ENCODE measurements around the gene RPP25L. TPM values are rescaled to one million over a fixed set of nuclear protein-coding genes. Genes with fewer than 3 reads are reported as not detected.

The RPP25L gene
- total RNA-seq, 1 experiment from 2014 or later = 17.2 TPM

DNA sequence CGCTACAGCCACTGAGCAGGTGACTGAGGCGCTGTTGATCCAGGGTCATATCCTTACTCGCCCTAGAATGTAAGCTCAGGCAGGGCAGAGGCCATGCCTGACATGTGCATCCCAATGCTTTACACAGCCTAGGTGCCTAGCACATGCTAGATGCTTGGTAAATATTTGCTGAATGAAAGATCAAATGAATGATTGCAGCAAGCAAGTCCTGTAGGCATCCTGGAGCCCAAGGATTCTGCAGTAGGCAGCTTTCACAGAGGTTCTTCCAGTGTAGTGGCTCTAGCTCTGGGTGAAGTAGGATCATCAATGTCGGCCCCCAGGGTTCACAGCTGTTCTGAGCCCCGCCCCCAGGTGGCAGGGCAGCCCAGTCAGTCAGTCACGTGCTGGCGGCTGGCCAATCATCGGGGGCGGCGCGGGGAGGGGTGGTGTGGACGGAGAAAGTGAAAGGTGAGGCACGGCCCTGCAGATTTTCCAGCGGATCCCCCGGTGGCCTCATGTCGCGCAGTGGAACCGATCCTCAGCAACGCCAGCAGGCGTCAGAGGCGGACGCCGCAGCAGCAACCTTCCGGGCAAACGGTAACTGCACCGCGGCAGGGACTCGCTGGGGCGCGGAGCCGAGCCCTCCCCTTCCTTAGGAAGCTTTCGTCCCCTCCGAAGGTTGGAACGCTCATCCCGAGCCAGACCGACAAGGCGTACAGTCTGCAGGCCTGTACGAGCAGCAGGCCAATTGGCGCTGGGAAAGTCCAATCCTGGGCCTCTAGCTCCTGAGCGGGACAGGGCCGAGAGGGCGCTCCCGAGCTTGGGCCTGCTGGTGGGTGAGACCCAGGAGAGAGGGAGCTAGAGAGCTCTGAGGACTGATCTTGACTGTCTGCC, 34.5 kb upstream of the RPP25L start, which contains the start of gene GALT:
TSS of gene GALT (plus strand) at position 465 of the 873 bp plus-strand sequence. CDS start at position 495, 30 bp downstream.
- Histone ChIP-seq H2BK12ac (ENCODE audit: insufficient read length, low read depth, low read length) (no peak within 1 kb of the TSS), H3K27ac (ENCODE audit: insufficient read length, low read depth, low read length) (no peak within 1 kb of the TSS), H4K20me1 (ENCODE audit: control insufficient read depth, insufficient read depth, insufficient read length) (no peaks in the 10 kb centered on the region), H3K4me1 (ENCODE audit: insufficient read depth, low read length) (peaks cover 10% of the 10 kb centered on the region; the same call in 1 of the 2 replicates), H3K4ac (ENCODE audit: low read depth, low read length) (no peak within 1 kb of the TSS), H3T11ph (ENCODE audit: low read length) (no peak within 1 kb of the TSS), H2BK15ac (ENCODE audit: low read depth, low read length) (no peak within 1 kb of the TSS), H4K8ac (replicated peaks; ENCODE audit: insufficient read length, low read depth, low read length) (no peak within 1 kb of the TSS), H3K79me2 (ENCODE audit: insufficient read depth, low read length) (peaks cover 2% of the 10 kb centered on the region; the same call in 1 of the 2 replicates), H3K18ac (ENCODE audit: insufficient read length, low read depth, low read length) (peak within 1 kb of the TSS; percentile 31), H4K5ac (ENCODE audit: insufficient read length, low read depth, low read length) (no peak within 1 kb of the TSS), H2BK5ac (ENCODE audit: insufficient read length, low read length) (no peak within 1 kb of the TSS), H4K91ac (ENCODE audit: insufficient read length, low read depth, low read length) (no peak within 1 kb of the TSS), H3K9me3 (ENCODE audit: control insufficient read depth, low read depth, low read length) (no peaks in the 10 kb centered on the region), H3K79me1 (ENCODE audit: insufficient read depth, low read depth, low read length, poor library complexity, severe bottlenecking) (no peaks in the 10 kb centered on the region), H2AK5ac (ENCODE audit: insufficient read length, low read length) (no peak within 1 kb of the TSS), H3K14ac (ENCODE audit: insufficient read depth, low read length) (peak within 1 kb of the TSS; percentile 41), H3K27me3 (ENCODE audit: insufficient read depth, low read length) (no peaks in the 10 kb centered on the region), H3K4me2 (ENCODE audit: insufficient read depth, insufficient read length, low read length) (peak within 1 kb of the TSS; percentile 94), H2BK20ac (ENCODE audit: low read depth, low read length, poor library complexity, severe bottlenecking) (no peak within 1 kb of the TSS), H3K23me2 (ENCODE audit: insufficient read length, low read depth, low read length, poor library complexity, severe bottlenecking) (peaks cover 9% of the 10 kb centered on the region), H3K56ac (ENCODE audit: insufficient read length, low read depth, low read length) (no peak within 1 kb of the TSS), H3K9ac (ENCODE audit: extremely low read depth, insufficient read length, low read length) (peak within 1 kb of the TSS; percentile 28), H2BK120ac (ENCODE audit: low read depth, low read length, poor library complexity, severe bottlenecking) (no peak within 1 kb of the TSS), H2AFZ (ENCODE audit: low read length) (no peak within 1 kb of the TSS), H3K23ac (ENCODE audit: insufficient read length, low read depth, low read length) (no peak within 1 kb of the TSS)
- Mint-ChIP-seq H3K9me3 (no peaks in the 10 kb centered on the region), H3K36me3 (ENCODE audit: insufficient read depth in 1 of 3, low read depth in 3 of 3) (peaks cover 17 to 28% (median 24%) of the 10 kb centered on the region in 3 experiments; a peak in 6 of 7 replicates), H3K4me1 (peaks cover 31 to 38% of the 10 kb centered on the region in 2 experiments), H3K27ac (peak within 1 kb of the TSS; percentile 11 to 94 (median 66); a peak in 4 of 7 replicates), H3K4me3 (peak within 1 kb of the TSS; percentile 85 to 93), H3K27me3 (ENCODE audit: low read depth) (no peaks in the 10 kb centered on the region; the same call in 1 of the 2 replicates)
- WGBS (ENCODE audit: extremely low coverage, insufficient read length, low lambda C conversion rate) = no CpG with 5 or more reads among the region's 43 CpGs
- TF ChIP-seq, protein P1, sequence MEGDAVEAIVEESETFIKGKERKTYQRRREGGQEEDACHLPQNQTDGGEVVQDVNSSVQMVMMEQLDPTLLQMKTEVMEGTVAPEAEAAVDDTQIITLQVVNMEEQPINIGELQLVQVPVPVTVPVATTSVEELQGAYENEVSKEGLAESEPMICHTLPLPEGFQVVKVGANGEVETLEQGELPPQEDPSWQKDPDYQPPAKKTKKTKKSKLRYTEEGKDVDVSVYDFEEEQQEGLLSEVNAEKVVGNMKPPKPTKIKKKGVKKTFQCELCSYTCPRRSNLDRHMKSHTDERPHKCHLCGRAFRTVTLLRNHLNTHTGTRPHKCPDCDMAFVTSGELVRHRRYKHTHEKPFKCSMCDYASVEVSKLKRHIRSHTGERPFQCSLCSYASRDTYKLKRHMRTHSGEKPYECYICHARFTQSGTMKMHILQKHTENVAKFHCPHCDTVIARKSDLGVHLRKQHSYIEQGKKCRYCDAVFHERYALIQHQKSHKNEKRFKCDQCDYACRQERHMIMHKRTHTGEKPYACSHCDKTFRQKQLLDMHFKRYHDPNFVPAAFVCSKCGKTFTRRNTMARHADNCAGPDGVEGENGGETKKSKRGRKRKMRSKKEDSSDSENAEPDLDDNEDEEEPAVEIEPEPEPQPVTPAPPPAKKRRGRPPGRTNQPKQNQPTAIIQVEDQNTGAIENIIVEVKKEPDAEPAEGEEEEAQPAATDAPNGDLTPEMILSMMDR (conservative IDR thresholded peaks at IDR 0.05) = peak; percentile 55; the same call in 2 of the 3 replicates
- peak; percentile 96 for DNase-seq
